WTC11 (cell line): ENCODE measurements around the gene SLC44A1. TPM values are rescaled to one million over a fixed set of nuclear protein-coding genes. Genes with fewer than 3 reads are reported as not detected.

ENCODE experiments used
- ATAC-seq: fragments of 200-7000 bp; cut with Tn5 transposase; 2 replicates; pipeline ENCODE4 v1.10.0; 2021; ENCODE audit warnings: mild to moderate bottlenecking, moderate library complexity
- CTCF ChIA-PET: fragments of 300-600 bp; sonication (Branson Sonifier 250); formaldehyde crosslinking; loops from one replicate; lab custom pipeline; 2021; ENCODE audit warnings: antibody characterized with exemption; lab: Charles Lee
- POLR2A ChIA-PET: fragments of 350-600 bp; sonication (Branson Sonifier 250); formaldehyde crosslinking; loops from one replicate; lab custom pipeline; 2021; ENCODE audit warnings: antibody characterized with exemption; lab: Charles Lee
- DNase-seq: peaks from one replicate; pipeline ENCODE4 v3.0.0; 2021; ENCODE audit warnings: low spot score
- H3K27ac Mint-ChIP-seq: 2 replicates; pipeline ENCODE4 v1.8.0; 2021; ENCODE audit warnings: mixed read lengths
- H3K27me3 Mint-ChIP-seq: 2 replicates; pipeline ENCODE4 v1.8.0; 2021; ENCODE audit warnings: low read depth, mild to moderate bottlenecking, moderate library complexity, mixed read lengths
- H3K36me3 Mint-ChIP-seq: 2 replicates; pipeline ENCODE4 v1.8.0; 2021; ENCODE audit warnings: mixed read lengths
- H3K4me1 Mint-ChIP-seq: 2 replicates; pipeline ENCODE4 v1.8.0; 2022; ENCODE audit warnings: mixed read lengths
- H3K4me3 Mint-ChIP-seq: 2 replicates; pipeline ENCODE4 v1.8.0; 2021; ENCODE audit warnings: mild to moderate bottlenecking, moderate library complexity, mixed read lengths
- H3K9me3 Mint-ChIP-seq: 2 replicates; pipeline ENCODE4 v1.8.0; 2021; ENCODE audit warnings: mixed read lengths
- AFF4 ChIP-seq: sonication (generic); formaldehyde crosslinking; IDR thresholded peaks from 2 replicates; pipeline ENCODE4 v1.8.1; 2023; ENCODE audit warnings: mild to moderate bottlenecking, missing genetic modification reagents, borderline replicate concordance
- ATF1 ChIP-seq: sonication (generic); formaldehyde crosslinking; IDR thresholded peaks from 2 replicates; pipeline ENCODE4 v1.8.1; 2023; ENCODE audit warnings: mild to moderate bottlenecking, moderate library complexity, missing genetic modification reagents
- ATF2 ChIP-seq: sonication (generic); formaldehyde crosslinking; IDR thresholded peaks from 2 replicates; pipeline ENCODE4 v1.8.1; 2022; ENCODE audit warnings: low read depth, missing genetic modification reagents, borderline replicate concordance
- CBFB ChIP-seq: sonication (generic); formaldehyde crosslinking; IDR thresholded peaks from 2 replicates; pipeline ENCODE4 v1.8.1; 2022; ENCODE audit warnings: mild to moderate bottlenecking, low read depth, missing genetic modification reagents
- CDX4 ChIP-seq: fragments of 250-450 bp; sonication (Bioruptor Pico); IDR thresholded peaks from 2 replicates; pipeline ENCODE4 v1.9.0; 2021; ENCODE audit warnings: moderate library complexity, mild to moderate bottlenecking, inconsistent platforms, borderline replicate concordance
- E2F5 ChIP-seq: sonication (generic); formaldehyde crosslinking; IDR thresholded peaks from 2 replicates; pipeline ENCODE4 v1.8.1; 2022; ENCODE audit warnings: mild to moderate bottlenecking, moderate library complexity, missing genetic modification reagents
- ERG ChIP-seq: fragments of 250-450 bp; sonication (Bioruptor Pico); IDR thresholded peaks from 2 replicates; pipeline ENCODE4 v1.8.0; 2021; ENCODE audit warnings: mild to moderate bottlenecking
- HMGXB4 ChIP-seq: sonication (generic); formaldehyde crosslinking; IDR thresholded peaks from 2 replicates; pipeline ENCODE4 v1.8.1; 2023; ENCODE audit warnings: mild to moderate bottlenecking, moderate library complexity, missing genetic modification reagents
- MLX ChIP-seq: sonication (generic); formaldehyde crosslinking; IDR thresholded peaks from 2 replicates; pipeline ENCODE4 v1.8.1; 2023; ENCODE audit warnings: mild to moderate bottlenecking, missing genetic modification reagents, moderate library complexity
- MYBL2 ChIP-seq: sonication (generic); formaldehyde crosslinking; IDR thresholded peaks from 2 replicates; pipeline ENCODE4 v1.8.1; 2023; ENCODE audit warnings: mild to moderate bottlenecking, moderate library complexity, missing genetic modification reagents
- NFATC4 ChIP-seq: fragments of 250-450 bp; sonication (Bioruptor Pico); IDR thresholded peaks from 2 replicates; pipeline ENCODE4 v1.9.0; 2021; ENCODE audit warnings: mild to moderate bottlenecking
- OVOL2 ChIP-seq: fragments of 250-450 bp; sonication (Bioruptor Pico); IDR thresholded peaks from 2 replicates; pipeline ENCODE4 v1.9.0; 2021; ENCODE audit warnings: mild to moderate bottlenecking, borderline replicate concordance
- PRRX2 ChIP-seq: fragments of 250-450 bp; sonication (Bioruptor Pico); IDR thresholded peaks from 2 replicates; pipeline ENCODE4 v1.8.0; 2021; ENCODE audit warnings: mild to moderate bottlenecking
- TP53 ChIP-seq: sonication (generic); formaldehyde crosslinking; IDR thresholded peaks from 2 replicates; pipeline ENCODE4 v1.8.1; 2023; ENCODE audit warnings: mild to moderate bottlenecking, missing genetic modification reagents
- ZBTB43 ChIP-seq: sonication (generic); formaldehyde crosslinking; IDR thresholded peaks from 2 replicates; pipeline ENCODE4 v1.8.1; 2023; ENCODE audit warnings: mild to moderate bottlenecking, missing genetic modification reagents
- ZNF121 ChIP-seq: sonication (generic); formaldehyde crosslinking; IDR thresholded peaks from 2 replicates; pipeline ENCODE4 v1.8.0; 2023; ENCODE audit warnings: missing genetic modification reagents
- ZNF425 ChIP-seq: fragments of 250-450 bp; sonication (Bioruptor Pico); conservative IDR thresholded peaks from 2 replicates; pipeline ENCODE4 v1.9.0; 2021; ENCODE audit warnings: mild to moderate bottlenecking
- ZNF532 ChIP-seq: fragments of 250-450 bp; sonication (Bioruptor Pico); IDR thresholded peaks from 2 replicates; pipeline ENCODE4 v1.9.0; 2021; ENCODE audit warnings: mild to moderate bottlenecking, borderline replicate concordance
- total RNA-seq: library from RNA; stranded (reverse); gene quantifications from 3 replicates; pipeline ENCODE4 v1.2.3, GENCODE V29; 2021

SLC44A1 gene
- total RNA-seq, 1 experiment from 2014 or later: 48.9 TPM

GRCh38 chr9:105413525-105413924 lies 169.1 kb downstream of the SLC44A1 start:
- H3K27me3 Mint-ChIP-seq: peaks cover 17% of the 10 kb centered on the region
- peaks cover 26% of the 10 kb centered on the region for H3K9me3 Mint-ChIP-seq
- H3K4me3 Mint-ChIP-seq: no peak overlapping the region
- ChIA-PET CTCF (interaction anchor here (0.6 to 5.3 kb wide), 10 partner anchors 8 to 731 kb away, joined by 3 to 24 read pairs (median 4); partner anchors contain the start of gene SLC44A1), POLR2A (interaction anchor here (0.6 to 0.7 kb wide), 2 partner anchors 168 to 173 kb away, joined by 3 to 5 read pairs; no protein-coding TSS in a partner anchor)
- H3K4me1 Mint-ChIP-seq: peaks cover 25% of the 10 kb centered on the region
- ATAC-seq (peak; percentile 74), DNase-seq (no peak)
- H3K27ac Mint-ChIP-seq: no peak overlapping the region
- TF ChIP-seq ZBTB43 (CRISPR knock-in tag): no peak
- no peak for TF ChIP-seq ATF2
- TF ChIP-seq NFATC4: no peak
- no peak for TF ChIP-seq ZNF532 (CRISPR knock-in tag)
- no peak for TF ChIP-seq ATF1 (CRISPR knock-in tag)
- no peak for TF ChIP-seq CBFB
- no peak for TF ChIP-seq ZNF121 (CRISPR knock-in tag)
- TF ChIP-seq CDX4: no peak
- no peak for TF ChIP-seq ERG (CRISPR knock-in tag)
- no peak for TF ChIP-seq AFF4
- TF ChIP-seq OVOL2: no peak
- no peak for TF ChIP-seq MLX
- no peak for TF ChIP-seq ZNF425 (CRISPR knock-in tag)
- TF ChIP-seq TP53 (CRISPR knock-in tag): no peak
- TF ChIP-seq HMGXB4 (CRISPR knock-in tag): no peak
- TF ChIP-seq MYBL2 (CRISPR knock-in tag): no peak
- no peak for TF ChIP-seq E2F5
- TF ChIP-seq PRRX2 (CRISPR knock-in tag): no peak
- peaks cover 11% of the 10 kb centered on the region for H3K36me3 Mint-ChIP-seq
